ENCODE measurements around the gene ERBB2. TPM values are rescaled to one million over a fixed set of nuclear protein-coding genes. Genes with fewer than 3 reads are reported as not detected.

ERBB2 gene
- total RNA-seq, 1 experiment from 2014 or later: 207 TPM

DNA sequence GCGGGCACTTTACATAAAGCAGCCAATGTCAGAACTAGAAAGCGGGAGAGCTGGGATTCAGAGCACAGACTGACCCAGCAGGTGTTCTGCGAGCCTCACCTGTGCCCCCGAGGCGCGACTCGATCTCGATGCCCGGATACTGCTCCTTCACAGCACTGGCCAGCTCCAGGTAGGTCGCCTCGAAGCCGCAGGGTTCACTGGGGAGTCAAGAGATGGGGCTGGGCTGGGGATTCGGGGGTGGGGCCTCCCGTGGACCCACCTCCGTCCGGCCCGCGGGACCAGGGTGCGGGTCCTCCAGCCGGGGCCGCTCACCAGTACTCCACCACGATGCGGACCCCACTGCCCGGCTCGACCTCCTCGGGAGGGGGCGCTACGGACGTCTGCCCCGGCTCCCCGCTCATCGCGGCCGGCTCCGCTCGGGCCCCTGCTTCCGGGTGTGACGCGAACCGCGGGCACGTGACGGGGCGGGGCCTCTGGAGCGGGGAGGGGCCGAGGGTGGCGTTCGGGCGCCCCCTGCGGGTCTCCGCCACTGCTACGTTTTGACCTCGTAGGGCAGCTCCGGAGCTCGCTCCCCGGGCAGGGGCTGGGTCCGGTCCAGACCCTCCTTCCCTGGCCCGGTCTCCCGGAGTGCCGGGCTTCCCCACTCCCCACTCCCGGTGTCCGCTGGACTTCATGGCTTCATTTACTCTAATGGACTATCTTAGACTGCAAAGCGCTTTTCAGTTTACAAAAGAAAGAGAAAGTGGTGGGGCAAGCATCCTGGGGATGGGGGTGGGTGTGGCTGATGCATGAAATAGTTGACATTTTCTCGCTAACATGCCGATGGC lies 30.4 kb downstream of the ERBB2 start, which contains the start of gene MIEN1:
MIEN1 (minus strand) TSS at position 438 of the 827 bp plus-strand sequence; CDS start at position 401, 37 bp downstream.
- Histone ChIP-seq H3K36me3 (replicated peaks; ENCODE audit: control insufficient read depth, insufficient read depth, low read length) (peaks cover 9% of the 10 kb centered on the region), H3K27me3 (ENCODE audit: control insufficient read depth, insufficient read depth, low read length) (no peaks in the 10 kb centered on the region), H3K4me3 (ENCODE audit: insufficient read depth, low read depth, low read length) (peak within 1 kb of the TSS; percentile 73)
- DNase-seq: peak; percentile 99

DNA sequence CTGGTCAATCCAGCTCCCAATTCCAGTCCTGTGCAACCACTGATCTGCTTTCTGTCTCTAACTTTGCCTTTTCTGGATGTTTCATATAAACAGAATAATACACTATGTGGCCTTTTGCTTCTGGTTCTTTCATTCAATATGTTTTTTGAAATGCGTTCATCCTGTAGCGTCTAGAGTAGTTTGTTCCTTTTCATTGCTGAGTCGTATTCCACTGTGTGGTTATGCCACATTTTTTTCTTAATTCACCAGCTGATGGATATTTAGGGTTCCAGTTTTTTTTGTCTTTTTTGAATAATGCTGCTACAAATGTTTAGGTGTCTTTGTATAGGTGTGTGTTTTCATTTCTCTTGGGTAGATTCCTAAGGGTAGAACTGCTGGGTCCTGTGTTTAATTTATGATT lies 32.7 kb downstream of the ERBB2 start:
- DNase-seq: no peak
- Histone ChIP-seq H3K4me3 (ENCODE audit: insufficient read depth, low read depth, low read length) (no peak overlapping the region), H3K36me3 (replicated peaks; ENCODE audit: control insufficient read depth, insufficient read depth, low read length) (peaks cover 6% of the 10 kb centered on the region), H3K27me3 (ENCODE audit: control insufficient read depth, insufficient read depth, low read length) (no peaks in the 10 kb centered on the region)

DNA sequence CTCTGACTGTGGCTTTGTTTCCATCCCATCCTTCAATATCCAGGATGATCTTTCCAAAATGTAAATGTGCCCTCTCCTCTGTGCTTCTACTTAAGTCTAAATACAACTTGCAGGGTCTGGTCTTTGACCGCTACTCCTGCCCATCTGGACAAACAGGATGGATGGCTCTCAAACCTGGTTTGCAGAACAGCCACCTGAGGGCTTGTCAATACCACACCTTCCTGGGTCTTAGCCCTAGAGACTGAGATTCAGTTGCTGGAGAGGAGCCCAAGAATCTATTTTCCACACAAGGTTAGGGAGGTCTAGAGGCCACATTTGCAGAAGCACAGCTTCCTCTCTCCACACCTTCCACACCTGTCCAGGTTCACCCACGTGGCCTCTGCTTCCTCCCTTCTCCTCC lies 36.0 kb downstream of the ERBB2 start:
- H3K36me3 ChIP-seq (replicated peaks; ENCODE audit: control insufficient read depth, insufficient read depth, low read length): no peaks in the 10 kb centered on the region
- no peak overlapping the region for H3K4me3 ChIP-seq (ENCODE audit: insufficient read depth, low read depth, low read length)
- DNase-seq: no peak
- no peaks in the 10 kb centered on the region for H3K27me3 ChIP-seq (ENCODE audit: control insufficient read depth, insufficient read depth, low read length)

DNA sequence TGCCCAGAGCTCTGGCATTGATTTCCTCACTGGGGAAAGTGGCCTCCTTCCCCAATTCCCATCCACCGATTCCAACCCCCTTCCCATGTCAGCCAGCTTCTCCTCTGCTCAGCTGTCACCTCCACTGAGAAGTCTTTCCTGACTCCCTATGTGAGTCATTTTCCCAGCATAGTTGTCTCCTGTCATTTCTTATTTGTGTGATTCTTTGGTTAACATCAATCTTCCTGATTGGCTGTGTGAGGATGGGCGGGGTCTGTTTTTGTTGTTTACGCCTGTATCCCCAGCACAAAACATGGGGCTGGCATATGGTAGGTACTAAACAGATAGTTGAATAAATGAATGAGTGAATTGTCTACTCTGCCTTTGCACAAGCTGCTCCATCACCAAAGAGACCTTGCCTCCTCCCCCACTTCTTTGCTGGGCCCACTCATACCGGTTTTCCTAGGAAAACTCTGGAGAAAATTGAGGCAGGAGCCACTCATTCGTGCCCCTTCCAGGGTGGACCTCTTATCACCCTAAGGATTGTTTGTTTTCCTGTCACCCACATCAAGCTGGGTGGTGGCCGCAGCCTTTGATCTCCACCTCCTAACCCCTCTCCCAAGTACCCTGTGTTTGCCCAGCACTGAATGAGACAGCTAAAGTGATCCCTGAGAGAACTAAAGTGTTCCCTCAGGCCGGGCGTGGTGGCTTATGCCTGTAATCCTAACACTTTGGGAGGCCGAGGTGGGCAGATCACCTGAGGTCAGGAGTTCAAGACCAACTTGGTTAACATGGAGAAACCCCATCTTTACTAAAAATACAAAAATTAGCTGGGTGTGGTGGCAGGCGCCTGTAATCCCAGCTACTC lies 36.7 kb downstream of the ERBB2 start:
- Histone ChIP-seq H3K36me3 (replicated peaks; ENCODE audit: control insufficient read depth, insufficient read depth, low read length) (no peaks in the 10 kb centered on the region), H3K27me3 (ENCODE audit: control insufficient read depth, insufficient read depth, low read length) (no peaks in the 10 kb centered on the region), H3K4me3 (ENCODE audit: insufficient read depth, low read depth, low read length) (no peak overlapping the region)
- DNase-seq: no peak

DNA sequence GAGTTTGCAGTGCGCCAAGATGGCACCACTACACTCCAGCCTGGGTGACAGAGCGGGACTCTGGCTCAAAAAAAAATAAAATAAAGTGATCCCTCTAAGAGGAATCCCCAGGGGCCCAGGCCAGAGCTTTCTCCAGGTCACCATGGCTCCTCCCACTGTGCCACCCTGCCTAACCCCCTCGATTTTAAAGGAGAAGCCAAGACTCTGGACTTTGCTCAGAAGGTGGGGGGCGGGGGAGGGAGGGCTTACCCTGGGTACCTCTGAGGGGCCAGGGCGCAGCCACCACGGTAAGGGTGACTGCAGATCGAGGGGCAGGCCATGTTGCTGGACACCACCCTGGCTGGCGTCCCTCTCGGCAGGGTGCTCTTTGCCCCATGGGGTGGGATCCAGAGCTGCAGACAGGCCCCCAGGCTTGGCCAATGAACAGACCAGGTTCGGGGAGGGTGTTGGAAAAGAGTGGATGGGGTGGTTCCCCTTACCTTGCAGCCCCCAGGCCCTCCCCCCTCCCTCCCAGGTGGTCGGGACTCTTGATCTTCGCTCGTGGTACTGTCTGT lies 37.4 kb downstream of the ERBB2 start:
- no peak for DNase-seq
- Histone ChIP-seq H3K27me3 (ENCODE audit: control insufficient read depth, insufficient read depth, low read length) (no peaks in the 10 kb centered on the region), H3K4me3 (ENCODE audit: insufficient read depth, low read depth, low read length) (peak overlapping the region; percentile 80), H3K36me3 (replicated peaks; ENCODE audit: control insufficient read depth, insufficient read depth, low read length) (no peaks in the 10 kb centered on the region; the same call in 1 of the 2 replicates)

DNA sequence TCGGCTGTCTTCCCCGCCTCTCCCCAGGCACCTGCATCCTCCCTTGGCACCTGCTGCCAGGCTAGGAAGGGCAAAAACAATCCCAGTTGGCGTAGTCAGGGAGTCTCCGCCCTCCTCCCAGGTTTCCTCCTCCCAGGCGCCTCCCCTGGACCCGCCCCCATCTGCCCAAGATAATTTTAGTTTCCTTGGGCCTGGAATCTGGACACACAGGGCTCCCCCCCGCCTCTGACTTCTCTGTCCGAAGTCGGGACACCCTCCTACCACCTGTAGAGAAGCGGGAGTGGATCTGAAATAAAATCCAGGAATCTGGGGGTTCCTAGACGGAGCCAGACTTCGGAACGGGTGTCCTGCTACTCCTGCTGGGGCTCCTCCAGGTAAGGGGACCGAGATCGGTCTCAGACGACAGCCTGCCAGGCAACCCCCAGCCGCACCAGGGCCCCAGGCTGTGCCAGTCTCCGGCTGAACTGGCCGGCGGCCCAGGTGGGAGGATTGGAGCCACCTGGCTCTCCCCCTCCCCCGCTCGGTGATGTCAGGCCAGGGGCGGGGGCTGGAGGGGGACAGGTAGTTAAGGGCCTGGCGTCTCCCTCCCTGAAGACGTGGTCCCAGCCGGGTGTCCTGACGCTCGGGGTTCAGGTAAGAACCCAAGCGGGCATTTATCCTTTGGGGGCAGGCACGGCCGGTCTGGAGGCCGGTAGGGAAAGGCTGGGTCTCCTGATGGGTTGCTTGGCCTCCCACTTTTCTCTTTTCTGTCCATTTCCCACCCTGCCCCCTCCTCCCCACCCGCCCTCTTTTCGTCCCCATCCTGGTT lies 38.1 kb downstream of the ERBB2 start, which contains the start of gene GRB7:
GRB7 (plus strand) TSS at position 179 of the 808 bp plus-strand sequence. CDS start 4,364 bp downstream, outside the sequence.
- DNase-seq: peak; percentile 93
- Histone ChIP-seq H3K36me3 (replicated peaks; ENCODE audit: control insufficient read depth, insufficient read depth, low read length) (peaks cover 3% of the 10 kb centered on the region), H3K4me3 (ENCODE audit: insufficient read depth, low read depth, low read length) (peak within 1 kb of the TSS; percentile 80), H3K27me3 (ENCODE audit: control insufficient read depth, insufficient read depth, low read length) (no peaks in the 10 kb centered on the region)

DNA sequence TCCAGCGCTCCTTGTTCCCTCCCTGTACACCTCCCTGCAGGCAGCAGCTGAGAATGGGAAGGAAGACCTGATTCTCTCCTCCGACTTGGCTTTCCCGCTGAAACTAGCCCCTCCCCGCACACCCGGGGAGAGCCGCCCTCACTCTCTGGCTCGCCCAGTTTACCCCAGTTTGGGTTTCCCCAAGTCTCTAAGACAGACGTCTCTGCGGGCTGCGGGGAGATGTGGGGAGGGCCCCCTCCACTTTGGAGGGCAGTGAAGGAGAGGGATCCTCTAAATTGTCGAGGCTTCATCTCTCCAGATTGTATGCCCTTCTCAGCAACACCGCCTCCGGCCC lies 38.7 kb downstream of the ERBB2 start:
- no peaks in the 10 kb centered on the region for H3K27me3 ChIP-seq (ENCODE audit: control insufficient read depth, insufficient read depth, low read length)
- peaks cover 7% of the 10 kb centered on the region for H3K36me3 ChIP-seq (replicated peaks; ENCODE audit: control insufficient read depth, insufficient read depth, low read length)
- DNase-seq: peak; percentile 88
- H3K4me3 ChIP-seq (ENCODE audit: insufficient read depth, low read depth, low read length): peak overlapping the region; percentile 80

DNA sequence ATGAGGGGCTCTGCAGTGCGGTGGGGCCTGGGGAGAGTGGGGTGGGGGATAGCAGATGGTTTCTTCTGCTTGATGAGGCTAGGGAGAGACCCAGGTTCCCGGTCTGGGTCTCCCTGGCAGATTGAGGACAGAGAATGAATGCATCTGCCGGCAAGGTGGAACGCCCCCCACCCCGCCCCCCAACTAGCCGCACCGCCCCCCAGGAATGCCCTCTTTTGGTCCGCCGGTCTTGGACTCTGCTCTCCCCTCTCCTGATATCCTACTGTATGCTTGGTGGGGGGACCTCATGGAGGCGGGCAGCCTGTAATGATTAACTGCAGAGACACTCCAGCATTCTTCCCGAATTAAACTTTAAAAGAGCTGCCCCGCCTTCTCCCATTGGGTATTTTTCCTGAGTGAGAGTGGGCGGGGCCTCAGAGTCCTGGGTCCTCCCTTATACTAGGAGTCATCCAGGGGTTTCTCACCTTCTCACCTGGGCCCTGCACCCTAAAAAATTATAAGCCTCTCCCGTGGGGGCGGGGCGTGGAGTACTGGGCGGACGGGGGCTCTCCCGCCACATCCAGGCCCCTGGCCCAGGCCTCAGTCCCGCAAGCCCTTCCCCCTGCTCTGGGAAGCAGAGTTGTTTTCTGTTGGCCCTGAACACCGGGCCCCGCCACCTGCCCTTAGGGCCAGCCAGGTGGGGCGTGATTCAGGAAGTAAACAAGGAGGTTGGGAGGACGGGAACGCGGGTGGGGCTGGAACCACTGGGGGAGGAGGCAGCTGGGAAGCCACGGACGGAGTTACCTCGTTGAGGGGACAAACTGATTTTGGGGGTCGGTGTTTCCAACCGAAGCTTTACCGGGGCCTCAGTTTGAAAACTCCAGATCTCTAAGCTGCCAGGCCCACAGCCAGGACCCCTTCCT lies 39.4 kb downstream of the ERBB2 start:
- peak; percentile 90 for DNase-seq
- no peaks in the 10 kb centered on the region for H3K27me3 ChIP-seq (ENCODE audit: control insufficient read depth, insufficient read depth, low read length)
- peak overlapping the region; percentile 80 for H3K4me3 ChIP-seq (ENCODE audit: insufficient read depth, low read depth, low read length)
- H3K36me3 ChIP-seq (replicated peaks; ENCODE audit: control insufficient read depth, insufficient read depth, low read length): peaks cover 12% of the 10 kb centered on the region

DNA sequence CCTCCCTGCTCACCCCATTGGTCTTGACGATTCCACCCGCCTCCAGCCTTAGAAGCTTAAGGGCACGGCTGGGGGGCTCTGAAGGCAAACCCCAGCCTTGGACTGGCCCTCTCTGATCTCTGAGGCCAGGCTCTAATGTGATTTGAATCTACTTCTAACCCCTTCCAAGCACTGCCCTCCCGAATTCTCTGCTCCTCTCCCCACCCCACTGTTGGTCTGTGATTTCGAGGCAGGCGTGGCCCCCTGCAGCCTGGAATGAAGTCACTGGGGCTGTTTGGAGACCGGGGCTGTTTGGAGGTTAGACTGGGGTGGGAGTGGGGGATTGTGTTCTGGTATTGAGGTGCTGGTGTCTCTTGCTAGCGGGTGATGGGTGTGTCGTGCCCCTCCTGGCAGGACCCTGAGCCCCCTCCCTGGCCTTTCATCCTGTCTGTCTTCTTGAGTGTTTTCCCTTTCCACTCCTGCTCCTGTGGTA lies 40.1 kb downstream of the ERBB2 start:
- Histone ChIP-seq H3K4me3 (ENCODE audit: insufficient read depth, low read depth, low read length) (peak overlapping the region; percentile 80), H3K27me3 (ENCODE audit: control insufficient read depth, insufficient read depth, low read length) (no peaks in the 10 kb centered on the region), H3K36me3 (replicated peaks; ENCODE audit: control insufficient read depth, insufficient read depth, low read length) (peaks cover 19% of the 10 kb centered on the region)
- DNase-seq: peak; percentile 70

DNA sequence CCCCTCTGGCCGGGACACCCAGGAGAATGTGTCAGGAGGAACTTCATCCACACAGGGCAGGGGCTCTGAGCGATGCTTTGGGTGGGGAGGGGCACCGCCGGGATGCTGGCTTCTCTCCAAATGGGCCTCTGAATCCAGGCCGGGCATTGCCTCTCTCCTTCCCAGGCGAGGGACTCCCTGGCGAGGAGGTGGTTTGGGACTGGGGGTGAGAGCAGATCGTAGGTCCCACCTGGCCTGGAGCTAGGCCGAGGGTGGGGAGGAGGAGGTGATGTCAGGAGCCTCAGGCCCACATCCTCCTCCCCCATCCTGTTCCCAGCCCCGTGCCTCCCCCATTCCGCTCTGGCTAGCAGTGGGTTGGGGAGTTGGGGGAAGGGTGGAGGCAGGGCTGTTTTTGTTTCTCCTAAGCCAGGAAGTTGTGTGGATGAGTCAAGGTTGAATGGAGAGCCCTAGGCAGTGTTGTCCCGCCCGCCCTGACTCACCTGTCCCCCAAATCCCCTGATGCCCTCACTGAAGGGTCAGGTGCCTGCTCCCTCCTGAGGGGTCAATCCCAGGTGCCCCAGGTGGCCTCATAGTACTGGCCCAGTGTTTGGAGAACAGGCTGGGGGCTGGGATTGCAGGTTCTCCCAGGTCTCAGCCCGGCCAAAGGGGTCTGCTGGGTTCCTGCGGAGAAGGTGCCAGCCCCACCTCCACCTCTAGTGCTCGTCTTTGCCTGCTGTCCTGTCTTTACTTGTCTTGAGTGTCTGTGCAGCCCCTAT lies 40.7 kb downstream of the ERBB2 start:
- DNase-seq: peak; percentile 92
- H3K27me3 ChIP-seq (ENCODE audit: control insufficient read depth, insufficient read depth, low read length): no peaks in the 10 kb centered on the region
- H3K36me3 ChIP-seq (replicated peaks; ENCODE audit: control insufficient read depth, insufficient read depth, low read length): peaks cover 23% of the 10 kb centered on the region
- H3K4me3 ChIP-seq (ENCODE audit: insufficient read depth, low read depth, low read length): peak overlapping the region; percentile 80

DNA sequence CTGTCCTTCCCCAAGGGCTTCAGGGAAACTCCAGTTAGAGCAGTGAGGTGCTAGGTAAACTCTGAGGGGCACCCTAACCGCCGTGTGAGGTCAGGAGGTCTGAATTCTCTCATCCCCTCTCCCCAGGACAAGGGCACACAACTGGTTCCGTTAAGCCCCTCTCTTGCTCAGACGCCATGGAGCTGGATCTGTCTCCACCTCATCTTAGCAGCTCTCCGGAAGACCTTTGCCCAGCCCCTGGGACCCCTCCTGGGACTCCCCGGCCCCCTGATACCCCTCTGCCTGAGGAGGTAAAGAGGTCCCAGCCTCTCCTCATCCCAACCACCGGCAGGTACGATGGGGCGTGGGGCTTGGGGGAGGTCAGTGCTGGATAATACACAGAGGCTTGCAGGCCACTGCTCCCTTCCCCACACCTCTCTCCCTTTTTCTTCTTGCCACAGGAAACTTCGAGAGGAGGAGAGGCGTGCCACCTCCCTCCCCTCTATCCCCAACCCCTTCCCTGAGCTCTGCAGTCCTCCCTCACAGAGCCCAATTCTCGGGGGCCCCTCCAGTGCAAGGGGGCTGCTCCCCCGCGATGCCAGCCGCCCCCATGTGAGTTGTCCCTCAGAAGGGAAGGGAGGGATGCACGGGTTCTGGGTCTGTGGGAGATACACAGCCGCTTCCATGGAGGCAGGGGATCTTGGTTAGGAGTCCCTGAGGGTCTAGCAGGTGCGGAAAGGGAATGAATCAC lies 42.4 kb downstream of the ERBB2 start:
- Histone ChIP-seq H3K27me3 (ENCODE audit: control insufficient read depth, insufficient read depth, low read length) (no peaks in the 10 kb centered on the region), H3K4me3 (ENCODE audit: insufficient read depth, low read depth, low read length) (no peak overlapping the region), H3K36me3 (replicated peaks; ENCODE audit: control insufficient read depth, insufficient read depth, low read length) (peaks cover 25% of the 10 kb centered on the region)
- no peak for DNase-seq

DNA sequence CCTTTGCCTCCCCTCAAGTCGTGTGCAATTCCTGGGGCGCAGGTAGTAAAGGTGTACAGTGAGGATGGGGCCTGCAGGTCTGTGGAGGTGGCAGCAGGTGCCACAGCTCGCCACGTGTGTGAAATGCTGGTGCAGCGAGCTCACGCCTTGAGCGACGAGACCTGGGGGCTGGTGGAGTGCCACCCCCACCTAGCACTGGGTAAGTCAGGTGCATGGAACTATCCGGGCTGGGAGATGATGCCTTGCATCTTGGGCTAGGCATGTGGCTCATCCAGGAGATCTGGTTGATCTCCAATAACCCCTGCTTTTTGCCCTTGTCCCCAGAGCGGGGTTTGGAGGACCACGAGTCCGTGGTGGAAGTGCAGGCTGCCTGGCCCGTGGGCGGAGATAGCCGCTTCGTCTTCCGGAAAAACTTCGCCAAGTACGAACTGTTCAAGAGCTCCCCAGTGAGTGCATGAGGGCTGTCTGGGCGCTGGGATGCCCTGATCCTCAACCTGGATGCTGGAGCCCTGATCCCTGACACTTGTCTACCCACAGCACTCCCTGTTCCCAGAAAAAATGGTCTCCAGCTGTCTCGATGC lies 43.1 kb downstream of the ERBB2 start:
- Histone ChIP-seq H3K27me3 (ENCODE audit: control insufficient read depth, insufficient read depth, low read length) (no peaks in the 10 kb centered on the region), H3K36me3 (replicated peaks; ENCODE audit: control insufficient read depth, insufficient read depth, low read length) (peaks cover 28% of the 10 kb centered on the region), H3K4me3 (ENCODE audit: insufficient read depth, low read depth, low read length) (no peak overlapping the region)
- peak; percentile 14 for DNase-seq

Data from H7 (cell line).